GM21825 (cell line): ENCODE measurements around the gene EPHB2.

ENCODE experiments used
- ATAC-seq: cut with Tn5 transposase; IDR thresholded peaks from one replicate; pipeline ENCODE4 v1.9.1; 2021; ENCODE audit warnings: mild to moderate bottlenecking, moderate library complexity; ENCODE audit not compliant: unreplicated experiment

The EPHB2 gene

GRCh38 chr1:22815421-22816066 lies 104.9 kb downstream of the EPHB2 start:
- ATAC-seq = no peak

DNA sequence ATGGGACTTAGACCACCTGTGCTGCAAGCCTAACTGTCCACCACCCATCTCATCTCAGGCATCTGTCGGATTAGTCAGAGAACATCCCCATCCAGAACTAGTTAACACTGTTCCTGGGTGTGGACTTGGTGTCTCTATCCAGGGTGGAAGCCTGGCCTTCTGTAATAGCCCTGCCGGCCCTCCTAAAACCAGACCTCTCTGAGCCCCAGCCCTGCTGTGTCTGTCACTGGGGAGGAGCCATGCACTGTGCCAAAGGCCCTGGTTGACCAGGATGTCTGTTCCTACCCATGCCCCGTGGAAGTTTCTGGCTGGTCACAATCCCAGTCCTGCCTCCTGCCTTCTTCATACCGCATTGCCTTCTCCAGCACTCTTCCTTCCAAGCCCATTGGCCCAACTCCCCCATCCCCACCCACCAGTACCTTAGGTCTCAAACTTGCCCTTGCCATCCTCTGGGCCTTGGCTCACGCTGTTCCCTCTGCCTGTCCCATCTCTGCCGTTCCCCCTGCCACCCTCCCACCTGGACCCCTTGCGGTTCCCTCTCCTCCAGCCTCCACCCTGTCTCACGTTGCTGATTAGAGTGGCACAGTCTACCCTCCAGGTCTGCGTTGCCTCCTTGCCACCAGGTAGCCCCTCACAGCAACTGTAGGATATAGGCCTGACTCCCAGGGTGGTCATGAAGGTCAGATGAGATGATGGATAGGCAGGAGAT lies 105.6 kb downstream of the EPHB2 start:
- no peak for ATAC-seq

DNA sequence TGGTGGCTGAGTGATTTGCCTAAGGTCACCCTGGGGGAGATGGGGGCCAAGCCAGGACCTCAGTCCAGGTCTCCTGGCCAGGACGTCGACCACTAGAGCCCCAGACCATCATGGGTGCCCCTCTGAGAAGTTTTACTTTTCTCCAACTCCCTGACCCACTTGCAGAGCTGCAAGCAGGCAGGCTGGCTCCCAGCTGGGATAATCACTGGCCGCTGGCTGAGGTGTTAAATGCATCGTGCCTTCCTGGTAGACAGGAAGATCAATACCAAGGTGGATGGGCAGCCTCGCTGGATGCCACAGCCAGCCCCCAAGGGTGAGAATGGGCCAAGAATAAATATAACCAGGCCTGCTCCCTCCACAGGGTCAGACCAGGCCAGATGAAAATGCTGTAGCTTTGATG lies 106.2 kb downstream of the EPHB2 start:
- ATAC-seq = no peak

DNA sequence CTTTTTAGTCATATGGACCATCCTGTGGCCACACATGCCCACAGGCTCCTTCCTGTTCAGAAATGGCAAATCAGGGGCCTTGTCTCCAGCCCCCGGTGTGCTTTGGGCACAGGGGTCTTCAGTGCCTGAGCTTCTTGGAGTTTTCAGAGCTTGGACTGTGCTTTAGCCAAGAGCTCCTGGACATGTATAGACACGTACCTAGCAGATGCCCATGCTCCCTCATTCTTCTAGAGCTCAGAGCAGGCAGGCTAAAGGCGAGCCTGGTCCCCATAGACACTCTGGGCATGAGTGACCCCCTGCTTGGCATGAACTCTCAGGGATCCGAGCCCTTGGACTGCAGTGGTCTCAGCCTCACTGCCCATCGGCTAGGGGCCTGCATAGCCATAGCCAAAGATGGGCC lies 106.8 kb downstream of the EPHB2 start:
- ATAC-seq = no peak

GRCh38 chr1:22818061-22818770 lies 107.6 kb downstream of the EPHB2 start:
- ATAC-seq = no peak

DNA sequence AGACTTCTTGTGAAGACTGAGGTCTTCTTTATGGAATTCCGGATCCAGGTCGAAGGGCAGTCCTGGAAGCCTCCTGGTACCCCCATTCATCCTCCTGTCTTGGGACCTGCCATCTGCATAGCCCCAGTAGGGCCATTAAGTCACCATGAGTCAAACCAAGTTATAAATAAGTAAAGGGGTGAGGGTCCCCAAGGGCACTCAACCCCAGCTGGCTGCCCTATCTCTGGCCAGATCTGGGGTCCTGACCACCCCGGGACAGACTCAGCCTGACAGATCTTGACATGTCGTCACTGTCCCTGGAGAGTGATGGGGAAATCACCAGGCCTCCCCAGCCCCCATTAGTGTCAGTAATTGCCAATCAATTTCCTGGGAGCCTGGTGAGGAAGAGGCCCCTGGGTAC lies 108.7 kb downstream of the EPHB2 start:
- ATAC-seq = no peak

DNA sequence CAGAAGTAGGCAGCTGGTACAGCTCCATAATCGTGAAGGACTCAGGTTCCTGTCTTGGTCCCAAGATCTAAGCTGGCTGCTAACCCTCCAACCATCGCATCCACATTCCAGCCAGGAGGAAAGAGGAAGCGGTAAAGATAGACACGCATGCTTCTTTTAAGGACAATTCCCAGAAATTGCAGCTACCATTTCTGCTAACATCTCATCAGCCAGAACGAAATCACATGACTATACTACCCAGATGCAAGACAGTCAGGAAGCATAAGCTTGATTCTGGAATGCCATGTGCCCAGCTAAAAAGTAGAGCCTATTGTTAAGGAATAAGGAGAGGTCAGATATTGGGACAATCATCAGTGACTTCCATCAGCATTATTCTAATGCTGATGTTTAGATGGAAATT lies 110.4 kb downstream of the EPHB2 start:
- ATAC-seq = no peak

- no peak for ATAC-seq
Observed at GRCh38 chr1:22822371-22822770, 111.7 kb downstream of the EPHB2 start.

GRCh38 chr1:22824466-22824865 lies 113.8 kb downstream of the EPHB2 start:
- no peak for ATAC-seq

DNA sequence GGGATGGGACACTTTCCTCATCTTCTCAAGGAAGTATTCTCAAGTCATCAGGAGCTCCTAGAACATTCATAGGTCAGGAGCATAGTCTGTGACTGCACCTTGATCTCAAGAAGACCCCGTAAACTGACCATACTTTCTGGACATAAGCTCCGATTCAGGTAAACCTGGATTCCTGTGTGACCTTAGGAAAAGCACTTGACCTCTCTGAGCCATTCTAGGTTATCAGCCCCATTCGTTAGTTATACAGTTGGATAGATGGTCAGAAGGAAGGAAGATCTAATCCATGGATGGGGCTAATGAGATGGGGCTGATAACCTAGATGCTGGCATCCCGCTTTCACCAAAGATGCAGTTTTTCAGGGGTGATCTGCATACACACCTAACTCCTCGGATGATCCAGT lies 114.3 kb downstream of the EPHB2 start:
- ATAC-seq = no peak

DNA sequence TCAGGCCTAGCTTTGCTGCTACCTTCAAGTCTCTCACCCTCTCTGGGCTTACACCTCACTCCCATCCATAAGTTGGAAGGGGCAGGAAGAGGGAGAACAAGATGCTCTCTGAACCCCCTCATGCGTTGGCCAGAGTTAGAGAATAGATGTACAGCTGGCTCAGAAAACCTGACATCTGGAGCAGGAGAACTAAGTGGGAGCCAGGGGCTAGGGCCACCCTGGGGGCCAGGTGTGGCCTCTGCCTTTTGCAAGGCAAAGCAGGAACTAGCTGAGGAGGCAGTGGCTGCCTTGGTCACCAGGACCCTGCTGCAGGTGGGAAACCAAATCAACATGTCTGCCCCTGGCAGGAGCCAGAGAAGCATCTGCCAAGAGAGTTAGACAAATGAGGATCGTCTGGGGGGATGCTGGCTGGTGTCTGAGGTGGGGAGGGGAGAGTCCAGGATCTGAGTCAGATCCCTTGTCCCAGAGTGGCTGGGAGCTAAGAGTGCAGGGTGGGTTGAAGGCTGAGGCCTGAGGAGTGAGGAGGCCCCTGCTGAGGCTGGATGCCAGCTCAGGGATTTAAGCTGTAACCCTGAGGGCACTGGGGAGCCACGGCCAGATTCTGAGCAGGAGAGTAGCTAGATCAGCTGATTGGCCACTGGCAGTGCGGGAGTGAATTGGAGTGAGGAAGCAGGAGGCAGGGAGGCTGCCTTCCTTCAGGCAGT lies 115.0 kb downstream of the EPHB2 start:
- ATAC-seq = no peak

DNA sequence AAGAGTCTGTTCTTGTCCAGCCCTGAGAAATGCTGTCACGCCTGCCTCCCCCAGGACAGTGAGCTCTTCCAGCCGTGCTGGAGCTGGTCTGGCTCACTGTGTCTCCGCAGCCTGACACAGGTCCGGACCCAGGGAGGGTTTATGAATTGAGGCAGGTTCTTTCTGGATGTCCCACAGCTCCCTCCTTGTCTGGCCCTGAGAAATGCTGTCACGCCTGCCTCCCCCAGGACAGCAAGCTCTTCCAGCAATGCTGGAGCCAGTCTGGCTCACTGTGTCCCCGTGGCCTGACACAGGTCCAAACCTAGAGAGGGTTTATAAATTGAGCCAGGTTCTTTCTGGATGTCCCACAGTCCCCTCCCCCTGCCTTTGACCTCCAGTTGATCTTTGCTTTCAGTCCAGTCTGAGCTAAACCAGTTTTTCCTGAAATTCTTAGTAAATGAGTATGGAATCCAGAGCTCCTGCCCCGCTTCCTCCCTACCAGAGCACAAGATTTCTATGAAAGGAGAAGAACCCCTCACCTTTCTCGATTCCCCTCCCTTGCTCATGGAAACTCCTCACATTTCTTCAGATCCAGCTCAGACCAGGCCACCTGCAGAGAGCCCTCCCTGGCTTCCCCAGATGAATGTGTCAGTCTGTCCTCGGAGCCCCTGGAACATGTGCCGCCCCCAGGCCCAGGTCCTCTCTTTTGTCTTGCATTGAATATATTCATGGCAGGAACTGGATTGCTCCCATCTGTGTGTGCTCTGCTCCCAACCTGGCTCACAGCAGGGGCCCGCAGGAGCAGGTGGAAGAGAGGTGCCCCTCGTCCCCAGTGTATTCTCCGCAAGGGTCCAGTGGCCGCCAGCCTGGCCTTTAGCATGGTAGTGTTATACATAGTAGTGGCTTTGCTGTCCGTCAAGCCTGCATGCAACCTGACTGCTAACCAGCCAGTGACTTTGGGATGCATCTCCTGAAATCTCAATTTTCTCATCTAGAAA lies 116.3 kb downstream of the EPHB2 start:
- ATAC-seq = no peak

DNA sequence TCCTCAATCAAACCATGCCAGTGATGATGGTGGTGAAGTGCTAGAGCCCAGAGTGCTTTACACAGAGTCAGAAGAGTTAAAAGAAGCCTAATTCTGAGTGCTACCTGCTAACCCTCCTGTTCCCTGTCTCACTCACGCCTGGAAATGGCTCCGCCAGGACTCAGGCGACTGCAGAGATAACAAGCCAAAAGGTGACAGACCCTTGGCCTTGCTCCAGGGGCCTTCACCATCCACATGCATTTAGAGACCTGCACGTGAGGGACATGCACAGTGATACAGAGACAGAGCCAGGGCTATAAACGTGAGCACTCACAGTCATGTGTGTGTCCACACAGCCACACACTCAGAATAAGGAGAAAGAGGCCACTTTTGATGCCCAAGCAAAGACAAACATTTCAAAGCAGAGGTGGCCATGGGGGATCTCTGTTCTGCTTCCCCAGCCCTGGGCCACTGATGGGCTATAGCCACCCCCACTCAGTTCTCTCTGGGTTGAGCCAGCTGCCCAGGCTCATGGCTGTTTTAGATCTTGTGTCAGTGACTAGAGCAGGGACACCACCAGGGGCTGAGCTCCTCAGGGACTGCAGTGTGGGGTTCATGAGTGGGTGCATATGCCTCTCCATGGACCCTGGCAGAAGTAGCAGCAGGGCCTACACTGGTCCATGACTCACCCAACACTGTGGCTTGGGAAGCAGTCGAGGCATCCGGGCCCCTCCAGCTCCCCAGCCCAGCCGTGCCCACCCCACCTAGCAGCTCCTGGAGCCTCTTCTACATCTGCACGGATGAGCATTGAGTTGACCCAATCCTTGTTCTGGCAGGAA lies 117.2 kb downstream of the EPHB2 start:
- ATAC-seq = no peak

GRCh38 chr1:22828484-22829308 lies 118.1 kb downstream of the EPHB2 start:
- ATAC-seq = no peak

- ATAC-seq = no peak
Observed at GRCh38 chr1:22829309-22829989, 118.8 kb downstream of the EPHB2 start.

GRCh38 chr1:22830041-22830566 lies 119.5 kb downstream of the EPHB2 start:
- no peak for ATAC-seq

DNA sequence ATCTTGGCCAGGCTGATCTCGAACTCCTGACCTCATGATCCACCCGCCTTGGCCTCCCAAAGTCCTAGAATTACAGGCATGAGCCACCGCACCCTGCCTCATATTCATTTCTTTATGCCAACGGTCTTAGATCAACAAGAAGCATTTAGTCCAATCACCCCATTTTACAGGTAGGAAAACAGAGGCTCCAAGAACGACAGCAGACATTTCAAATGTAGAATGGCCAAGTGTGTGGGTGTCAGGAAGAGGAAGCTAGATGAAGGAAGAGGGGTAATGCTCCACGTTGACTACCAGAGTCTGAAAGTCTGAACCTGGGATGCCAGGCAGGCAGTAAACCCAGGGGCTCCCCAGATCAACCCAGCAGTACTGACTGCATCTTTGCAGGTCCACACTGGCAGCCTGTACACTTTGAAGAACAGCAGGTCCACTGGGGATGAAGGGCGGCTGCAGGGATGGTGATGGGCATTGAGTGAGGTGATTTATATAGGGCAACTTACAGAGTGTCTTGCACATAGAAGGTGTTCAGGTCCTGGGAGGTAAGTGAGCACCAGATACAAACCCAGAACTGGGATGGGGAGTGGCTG lies 120.2 kb downstream of the EPHB2 start:
- ATAC-seq = no peak
